Loucy (cell line): Measurements from ENCODE around the gene MCM9.

Experiments
- EZH2phosphoT487 ChIP-seq: fragments of 200-600 bp; IDR thresholded peaks from 2 replicates; pipeline ENCODE4 v1.6.1; 2018; ENCODE audit warnings: antibody characterized with exemption, mild to moderate bottlenecking, moderate library complexity, borderline replicate concordance
- TF ChIP-seq, protein P1 (sequence below): fragments of 200-600 bp; sonication (generic); conservative IDR thresholded peaks from 2 replicates; pipeline ENCODE4 v1.5.1; 2014; ENCODE audit warnings: mild to moderate bottlenecking, antibody characterized with exemption, low read length

DNA sequence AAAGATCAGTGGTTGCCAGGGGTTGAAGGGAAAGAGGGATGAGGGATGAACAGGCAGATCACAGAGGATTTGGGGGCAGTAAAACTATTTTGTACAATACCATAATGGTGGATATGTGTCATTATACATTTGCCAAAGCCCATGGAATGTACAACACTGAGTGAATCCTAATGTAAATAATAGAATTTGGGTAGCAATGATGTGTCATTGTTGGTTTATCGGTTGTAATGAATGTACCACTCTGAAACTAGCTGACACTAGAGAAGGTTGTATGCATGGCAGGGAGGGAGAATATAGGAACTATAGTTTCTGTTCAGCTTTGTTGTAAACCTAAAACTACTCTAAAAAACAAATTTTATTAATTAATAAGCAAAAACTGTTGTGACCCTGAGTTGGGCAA lies 58.8 kb downstream of the MCM9 start:
- TF ChIP-seq, protein P1, sequence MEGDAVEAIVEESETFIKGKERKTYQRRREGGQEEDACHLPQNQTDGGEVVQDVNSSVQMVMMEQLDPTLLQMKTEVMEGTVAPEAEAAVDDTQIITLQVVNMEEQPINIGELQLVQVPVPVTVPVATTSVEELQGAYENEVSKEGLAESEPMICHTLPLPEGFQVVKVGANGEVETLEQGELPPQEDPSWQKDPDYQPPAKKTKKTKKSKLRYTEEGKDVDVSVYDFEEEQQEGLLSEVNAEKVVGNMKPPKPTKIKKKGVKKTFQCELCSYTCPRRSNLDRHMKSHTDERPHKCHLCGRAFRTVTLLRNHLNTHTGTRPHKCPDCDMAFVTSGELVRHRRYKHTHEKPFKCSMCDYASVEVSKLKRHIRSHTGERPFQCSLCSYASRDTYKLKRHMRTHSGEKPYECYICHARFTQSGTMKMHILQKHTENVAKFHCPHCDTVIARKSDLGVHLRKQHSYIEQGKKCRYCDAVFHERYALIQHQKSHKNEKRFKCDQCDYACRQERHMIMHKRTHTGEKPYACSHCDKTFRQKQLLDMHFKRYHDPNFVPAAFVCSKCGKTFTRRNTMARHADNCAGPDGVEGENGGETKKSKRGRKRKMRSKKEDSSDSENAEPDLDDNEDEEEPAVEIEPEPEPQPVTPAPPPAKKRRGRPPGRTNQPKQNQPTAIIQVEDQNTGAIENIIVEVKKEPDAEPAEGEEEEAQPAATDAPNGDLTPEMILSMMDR: no peak
- no peak for TF ChIP-seq EZH2phosphoT487
